ENCODE results near the gene EIF3K.

- TF ChIP-seq POLR2A (IDR thresholded peaks at IDR 0.05), result no peak
- TF ChIP-seq CTCF (IDR thresholded peaks at IDR 0.05), result no peak
Observed at GRCh38 chr19:38571682-38572081, 47.3 kb upstream of the EIF3K start.
